ENCODE data around the gene TNFSF10. TPM values are rescaled to one million over a fixed set of nuclear protein-coding genes. Genes with fewer than 3 reads are reported as not detected.

The TNFSF10 gene
- polyA plus RNA-seq, 2 of the 4 experiments (the other 2 are of a cell fraction): 0.48 to 0.92 TPM

DNA sequence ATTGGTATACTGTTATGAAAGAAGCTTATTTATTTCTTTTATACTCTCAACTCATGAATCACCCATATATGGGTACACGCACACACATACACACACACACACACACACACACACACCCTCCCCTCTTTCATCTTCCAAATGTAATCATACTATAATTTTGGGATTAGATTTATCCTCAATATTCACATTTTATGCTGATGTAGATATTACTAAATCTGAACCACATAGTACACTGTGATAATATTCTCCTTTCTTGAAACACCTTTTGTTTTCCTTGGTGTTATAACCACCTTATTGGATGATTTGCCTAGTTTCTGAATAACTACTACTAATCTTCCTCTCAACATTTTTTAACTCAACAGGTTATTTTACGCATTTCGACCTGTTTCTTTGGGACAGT is 66.8 kb downstream of the TNFSF10 start:
- FAIRE-seq (no peak), DNase-seq (ENCODE audit: low read depth in 1 of 2, low spot score in 1 of 2) (no peak), ATAC-seq (no peak)
- no peak for TF ChIP-seq JUN (IDR thresholded peaks at IDR 0.05)
- TF ChIP-seq ATOH8 (CRISPR knock-in tag; IDR thresholded peaks at IDR 0.05; ENCODE audit: low read depth): no peak
- no peak for TF ChIP-seq JUNB (IDR thresholded peaks at IDR 0.05)
- TF ChIP-seq TP53 (CRISPR knock-in tag; IDR thresholded peaks at IDR 0.05): no peak
- no peak for TF ChIP-seq CBX8 (IDR thresholded peaks at IDR 0.05)
- no peak for TF ChIP-seq HDAC2 (IDR thresholded peaks at IDR 0.05)
- TF ChIP-seq MAX (IDR thresholded peaks at IDR 0.05): no peak
- H3K27ac ChIP-seq: no peak overlapping the region
- H3K4me1 ChIP-seq: no peaks in the 10 kb centered on the region
- ChIA-PET CTCF (no interaction called here), POLR2A (no interaction called here)
- H3K4me3 ChIP-seq: no peak overlapping the region
- WGBS (ENCODE audit: missing lambda C conversion rate): 75% methylated on average over 3 of the region's 3 CpGs
- H3K4me2 ChIP-seq: no peak overlapping the region
- no peaks in the 10 kb centered on the region for H3K9me3 ChIP-seq

Small RNAs within 50 kb of the gene (small RNA-seq; reads per million reads assigned to genes)
- 0 reads per million in 6 experiments for gene AC007919.1

Other genes with a start within 250 kb of the TNFSF10 start
- not detected in 2 replicates for gene GHSR, start 75.0 kb downstream of the TNFSF10 start, polyA plus RNA-seq (2011; rRNA removed)
- gene GHSR, start 75.0 kb downstream of the TNFSF10 start, polyA plus RNA-seq (2017; fragmentation: RNase III; extraction: RNeasy Plus Mini Kit Qiagen cat#74134 plus additional on column Dnase treatment): not detected in 3 replicates
- gene NCEH1, start 187.6 kb upstream of the TNFSF10 start, polyA plus RNA-seq (2011; rRNA removed): 32.2 and 33.2 TPM in 2 replicates
- 20.7 to 25.8 TPM (median 21.4 TPM) in 3 replicates for gene NCEH1, start 187.6 kb upstream of the TNFSF10 start, polyA plus RNA-seq (2017; fragmentation: RNase III; extraction: RNeasy Plus Mini Kit Qiagen cat#74134 plus additional on column Dnase treatment)
- gene ECT2, start 227.3 kb upstream of the TNFSF10 start, polyA plus RNA-seq (2011; rRNA removed): 132 and 187 TPM in 2 replicates
- 92.3 to 96.5 TPM (median 93.3 TPM) in 3 replicates for gene ECT2, start 227.3 kb upstream of the TNFSF10 start, polyA plus RNA-seq (2017; fragmentation: RNase III; extraction: RNeasy Plus Mini Kit Qiagen cat#74134 plus additional on column Dnase treatment)

Measured in A549 (cell line).